ENCODE results near the gene CFL1. TPM values are rescaled to one million over a fixed set of nuclear protein-coding genes. Genes with fewer than 3 reads are reported as not detected.

The CFL1 gene
- total RNA-seq, 2 donors from 2014 or later, result 477 to 512 TPM

DNA sequence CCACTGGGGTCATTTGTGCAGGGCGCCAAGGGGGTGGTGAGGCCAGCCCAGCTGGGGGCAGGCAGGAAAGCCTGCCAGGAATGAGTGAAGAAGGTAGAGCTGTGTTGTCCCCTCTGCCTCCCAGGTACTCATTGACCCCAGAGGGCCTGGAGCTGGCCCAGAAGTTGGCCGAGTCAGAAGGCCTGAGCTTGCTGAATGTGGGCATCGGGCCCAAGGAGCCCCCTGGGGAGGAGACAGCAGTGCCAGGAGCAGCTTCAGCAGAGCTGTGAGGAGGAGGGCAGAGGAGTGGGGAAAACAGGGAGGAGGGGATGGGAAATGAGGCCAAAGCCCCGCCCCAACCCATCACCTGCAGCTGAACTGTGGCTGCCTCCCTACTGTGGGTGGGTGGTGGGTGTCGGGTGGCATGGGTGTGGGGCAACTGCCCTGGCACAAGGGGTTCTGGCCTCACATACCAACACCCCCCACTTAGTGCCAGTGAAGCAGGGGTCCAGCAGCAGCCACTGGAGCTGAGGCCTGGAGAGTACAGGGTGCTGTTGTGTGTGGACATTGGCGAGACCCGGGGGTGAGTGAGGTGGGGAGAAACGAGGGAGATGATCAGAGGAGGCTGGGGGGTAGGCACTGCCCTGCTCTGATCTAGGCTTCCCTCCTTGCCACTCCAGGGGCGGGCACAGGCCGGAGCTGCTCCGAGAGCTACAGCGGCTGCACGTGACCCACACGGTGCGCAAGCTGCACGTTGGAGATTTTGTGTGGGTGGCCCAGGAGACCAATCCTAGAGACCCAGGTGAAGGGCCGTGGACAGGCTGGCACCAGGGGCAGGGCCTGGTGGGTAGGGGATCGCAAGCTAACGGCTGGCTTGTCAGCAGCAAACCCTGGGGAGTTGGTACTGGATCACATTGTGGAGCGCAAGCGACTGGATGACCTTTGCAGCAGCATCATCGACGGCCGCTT lies 5.2 kb upstream of the CFL1 start:
- H3K36me3 Mint-ChIP-seq (ENCODE audit: insufficient read depth in 2 of 2), result peaks cover 3 to 15% of the 10 kb centered on the region in 2 donors
- DNase-seq (no peak), ATAC-seq (replicated peaks in 1 of 2) (no peak)
- H3K4me1 Mint-ChIP-seq (ENCODE audit: low read depth), result peaks cover 40% of the 10 kb centered on the region
- H3K9me3 Mint-ChIP-seq, result no peaks in the 10 kb centered on the region
- H3K27me3 Mint-ChIP-seq (ENCODE audit: low read depth), result no peaks in the 10 kb centered on the region
- H3K4me3 Mint-ChIP-seq, result peak overlapping the region in 1 of 2 donors; percentile 96
- no peak overlapping the region for H3K27ac Mint-ChIP-seq

GRCh38 chr11:65862191-65862735 lies 4.3 kb upstream of the CFL1 start:
- H3K27me3 Mint-ChIP-seq (ENCODE audit: low read depth), result no peaks in the 10 kb centered on the region
- ATAC-seq (replicated peaks in 1 of 2), result no peak
- H3K36me3 Mint-ChIP-seq (ENCODE audit: insufficient read depth in 2 of 2), result peaks cover 3 to 14% of the 10 kb centered on the region in 2 donors
- no peak overlapping the region for H3K27ac Mint-ChIP-seq
- H3K4me1 Mint-ChIP-seq (ENCODE audit: low read depth), result peaks cover 39% of the 10 kb centered on the region
- H3K9me3 Mint-ChIP-seq, result no peaks in the 10 kb centered on the region
- peak overlapping the region; percentile 96 to 97 for H3K4me3 Mint-ChIP-seq
- DNase-seq, result no peak

DNA sequence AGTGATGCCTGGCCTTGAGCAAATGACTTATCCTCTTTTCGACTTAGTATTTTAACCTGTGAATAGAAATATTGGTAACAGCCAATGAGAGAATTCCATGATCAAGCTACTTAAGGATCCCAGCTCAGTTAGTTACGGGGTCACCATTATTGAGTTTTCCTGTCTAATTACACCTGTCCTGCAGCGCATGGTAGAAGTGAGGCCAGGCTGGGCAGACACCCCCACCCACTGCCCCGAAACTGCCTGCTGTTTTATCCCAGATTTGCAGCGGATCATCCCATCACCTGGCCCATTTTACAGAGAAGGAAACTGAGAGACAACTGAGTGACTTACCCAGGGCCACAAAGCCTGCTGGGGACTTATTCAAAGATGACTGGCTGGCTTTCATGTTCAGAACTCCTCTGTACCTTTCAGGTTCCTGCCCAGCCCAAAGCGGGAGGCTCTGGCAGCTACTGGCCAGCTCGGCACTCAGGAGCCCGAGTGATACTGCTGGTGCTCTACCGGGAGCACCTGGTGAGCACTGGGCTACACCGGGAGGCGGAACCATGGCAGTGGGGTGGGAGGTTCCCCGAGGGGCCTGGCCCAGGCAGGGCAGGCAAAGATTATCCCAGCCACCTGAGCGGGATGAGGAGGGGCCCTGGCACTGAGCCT lies 3.7 kb upstream of the CFL1 start:
- peaks cover 36% of the 10 kb centered on the region for H3K4me1 Mint-ChIP-seq (ENCODE audit: low read depth)
- peak overlapping the region; percentile 96 to 97 for H3K4me3 Mint-ChIP-seq
- H3K9me3 Mint-ChIP-seq, result no peaks in the 10 kb centered on the region
- ATAC-seq (replicated peaks in 1 of 2) (no peak), DNase-seq (peak in 1 of 2 donors; percentile 1)
- H3K27ac Mint-ChIP-seq, result no peak overlapping the region
- peaks cover 5 to 14% of the 10 kb centered on the region in 2 donors for H3K36me3 Mint-ChIP-seq (ENCODE audit: insufficient read depth in 2 of 2)
- no peaks in the 10 kb centered on the region for H3K27me3 Mint-ChIP-seq (ENCODE audit: low read depth)

DNA sequence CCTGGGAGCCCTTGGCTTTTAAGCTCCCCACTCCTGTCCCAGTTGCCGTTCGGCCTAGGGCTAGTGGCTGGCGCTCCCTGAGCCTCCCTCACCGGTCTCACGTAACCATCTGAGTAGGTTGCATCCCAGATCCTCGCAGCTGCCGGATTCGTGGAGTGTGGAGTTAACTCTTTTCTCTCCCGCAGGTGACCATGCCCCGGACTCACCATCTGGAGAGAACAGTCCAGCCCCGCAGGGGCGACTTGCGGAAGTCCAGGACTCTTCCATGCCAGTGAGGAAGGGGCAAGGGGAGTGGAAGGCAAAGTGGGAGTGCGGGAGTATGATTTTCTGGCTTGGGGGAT lies 3.2 kb upstream of the CFL1 start:
- H3K36me3 Mint-ChIP-seq (ENCODE audit: insufficient read depth in 2 of 2), result peaks cover 10 to 19% of the 10 kb centered on the region in 2 donors
- DNase-seq (no peak), ATAC-seq (replicated peaks in 1 of 2) (no peak)
- peaks cover 39% of the 10 kb centered on the region for H3K4me1 Mint-ChIP-seq (ENCODE audit: low read depth)
- no peaks in the 10 kb centered on the region for H3K9me3 Mint-ChIP-seq
- H3K27me3 Mint-ChIP-seq (ENCODE audit: low read depth), result no peaks in the 10 kb centered on the region
- H3K4me3 Mint-ChIP-seq, result peak overlapping the region; percentile 96 to 97
- H3K27ac Mint-ChIP-seq, result peak overlapping the region; percentile 87

DNA sequence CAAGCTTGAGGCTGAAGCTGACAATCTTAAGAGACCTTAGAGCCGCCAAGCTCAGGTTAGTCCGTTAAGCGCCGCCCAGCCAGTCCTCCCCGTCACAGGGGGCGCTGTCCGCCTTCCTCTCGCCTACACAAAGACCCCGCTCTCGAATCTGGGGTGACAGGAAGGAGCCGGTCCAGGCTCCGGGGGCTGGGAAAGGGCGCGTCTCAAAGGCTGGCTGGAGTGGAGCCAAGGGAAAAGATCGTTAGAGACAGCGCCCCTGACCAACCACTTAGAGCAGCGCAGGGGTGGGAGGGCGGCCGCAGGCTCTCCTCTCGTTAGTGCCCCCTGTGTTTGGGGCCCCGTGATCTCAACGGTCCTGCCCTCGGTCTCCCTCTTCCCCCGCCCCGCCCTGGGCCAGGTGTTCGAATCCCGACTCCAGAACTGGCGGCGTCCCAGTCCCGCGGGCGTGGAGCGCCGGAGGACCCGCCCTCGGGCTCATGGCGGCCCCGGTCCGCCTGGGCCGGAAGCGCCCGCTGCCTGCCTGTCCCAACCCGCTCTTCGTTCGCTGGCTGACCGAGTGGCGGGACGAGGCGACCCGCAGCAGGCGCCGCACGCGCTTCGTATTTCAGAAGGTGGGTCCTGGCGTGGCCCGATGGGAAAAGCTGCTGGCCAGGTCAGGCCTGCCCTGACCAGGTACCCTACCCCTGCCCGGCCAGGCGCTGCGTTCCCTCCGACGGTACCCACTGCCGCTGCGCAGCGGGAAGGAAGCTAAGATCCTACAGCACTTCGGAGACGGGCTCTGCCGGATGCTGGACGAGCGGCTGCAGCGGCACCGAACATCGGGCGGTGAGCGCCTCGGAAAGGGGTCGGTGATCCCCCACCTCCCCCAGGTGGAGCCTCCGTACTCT lies 2.5 kb upstream of the CFL1 start, which contains the start of gene MUS81:
Gene MUS81, plus strand, starts transcription at position 156 of the 887 bp plus-strand sequence. Its CDS starts 321 bp downstream, at position 477.
- Mint-ChIP-seq H3K27me3 (ENCODE audit: low read depth) (no peaks in the 10 kb centered on the region), H3K27ac (peak within 1 kb of the TSS; percentile 95), H3K36me3 (ENCODE audit: insufficient read depth in 2 of 2) (peaks cover 12 to 23% of the 10 kb centered on the region in 2 donors), H3K9me3 (no peaks in the 10 kb centered on the region), H3K4me3 (peak within 1 kb of the TSS; percentile 96 to 97), H3K4me1 (ENCODE audit: low read depth) (peaks cover 46% of the 10 kb centered on the region)
- peak; percentile 43 to 47 for ATAC-seq (replicated peaks in 1 of 2)
- peak; percentile 97 for DNase-seq

- Mint-ChIP-seq H3K4me3 (peak overlapping the region; percentile 96 to 97), H3K4me1 (ENCODE audit: low read depth) (peaks cover 52% of the 10 kb centered on the region), H3K36me3 (ENCODE audit: insufficient read depth in 2 of 2) (peaks cover 15 to 25% of the 10 kb centered on the region in 2 donors), H3K27ac (peak overlapping the region; percentile 83), H3K27me3 (ENCODE audit: low read depth) (no peaks in the 10 kb centered on the region), H3K9me3 (no peaks in the 10 kb centered on the region)
- DNase-seq (no peak), ATAC-seq (replicated peaks in 1 of 2) (peak; percentile 0 to 5)
Measured at GRCh38 chr11:65859812-65860277, 1.9 kb upstream of the CFL1 start.

DNA sequence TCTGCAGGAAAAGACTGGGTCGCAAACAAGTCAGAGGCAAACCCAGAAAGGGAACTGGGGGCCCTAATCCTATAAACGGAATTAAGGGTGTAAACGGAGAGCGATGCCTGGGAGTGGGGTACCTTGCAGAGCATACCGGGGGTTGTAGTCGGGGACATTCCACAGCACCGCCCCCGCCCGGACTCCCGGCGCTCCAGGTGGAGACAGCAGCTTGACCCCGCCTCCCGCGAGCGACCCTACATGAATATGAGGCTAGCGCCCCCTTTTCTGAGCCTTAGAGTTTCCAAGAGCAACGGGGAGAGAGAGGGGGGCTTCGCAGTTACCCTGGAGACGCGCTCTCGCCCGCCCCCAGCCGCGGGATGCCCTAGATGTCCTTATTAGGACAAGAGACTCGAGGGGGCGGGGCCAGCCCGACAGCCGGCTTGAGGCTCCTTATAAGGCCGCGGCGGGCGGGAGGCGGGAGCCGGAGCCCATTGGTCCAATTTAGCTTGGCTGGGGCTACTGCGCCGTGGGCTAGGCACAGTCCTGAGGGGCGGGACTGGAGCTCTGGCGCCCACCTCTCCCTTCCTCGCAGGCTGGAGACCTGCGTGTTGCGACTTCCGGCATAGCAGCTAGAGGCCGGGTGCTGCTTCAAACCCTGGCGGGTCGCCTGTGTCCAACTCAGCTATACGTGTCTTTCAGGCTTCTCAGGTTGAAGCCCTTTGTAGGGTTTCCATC lies 1.3 kb upstream of the CFL1 start:
- ATAC-seq (replicated peaks in 1 of 2), result peak; percentile 69 to 71
- H3K4me1 Mint-ChIP-seq (ENCODE audit: low read depth), result peaks cover 58% of the 10 kb centered on the region

DNA sequence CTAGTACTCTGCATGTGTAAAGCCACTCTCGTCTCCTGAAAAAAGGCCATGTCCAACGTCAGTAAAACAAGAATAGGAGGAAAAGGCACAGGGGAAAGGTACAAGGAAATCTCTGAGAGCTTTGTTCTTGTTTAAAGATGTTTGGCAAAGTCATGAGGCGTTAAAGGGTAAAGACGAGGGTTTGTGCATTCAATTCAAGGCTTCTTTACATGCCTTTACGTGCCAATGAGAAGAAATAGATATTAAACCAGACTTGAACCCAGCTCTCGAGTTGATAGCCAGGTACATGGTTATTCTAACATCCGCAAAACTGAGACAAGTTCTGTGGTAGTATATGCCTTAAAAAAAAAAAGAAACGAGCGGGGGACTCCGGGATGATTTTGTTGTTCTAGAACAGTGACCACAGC lies 704 bp upstream of the CFL1 start:
- DNase-seq (no peak), ATAC-seq (replicated peaks in 1 of 2) (no peak)
- Mint-ChIP-seq H3K4me3 (peak overlapping the region; percentile 96 to 97), H3K27me3 (ENCODE audit: low read depth) (no peaks in the 10 kb centered on the region), H3K4me1 (ENCODE audit: low read depth) (peaks cover 64% of the 10 kb centered on the region), H3K9me3 (no peaks in the 10 kb centered on the region), H3K36me3 (ENCODE audit: insufficient read depth in 2 of 2) (peaks cover 24 to 36% of the 10 kb centered on the region in 2 donors), H3K27ac (peak overlapping the region; percentile 95)

More for the DNA sequence above, 1.3 kb upstream of the CFL1 start:
- peak; percentile 99 to 100 for DNase-seq
- no peaks in the 10 kb centered on the region for H3K27me3 Mint-ChIP-seq (ENCODE audit: low read depth)
- no peaks in the 10 kb centered on the region for H3K9me3 Mint-ChIP-seq
- H3K4me3 Mint-ChIP-seq, result peak overlapping the region; percentile 96 to 97
- H3K27ac Mint-ChIP-seq, result peak overlapping the region; percentile 95
- H3K36me3 Mint-ChIP-seq (ENCODE audit: insufficient read depth in 2 of 2), result peaks cover 20 to 31% of the 10 kb centered on the region in 2 donors

- Mint-ChIP-seq H3K27me3 (ENCODE audit: low read depth) (no peaks in the 10 kb centered on the region), H3K9me3 (no peaks in the 10 kb centered on the region), H3K36me3 (ENCODE audit: insufficient read depth in 2 of 2) (peaks cover 24 to 35% of the 10 kb centered on the region in 2 donors), H3K4me1 (ENCODE audit: low read depth) (peaks cover 59% of the 10 kb centered on the region), H3K4me3 (peak overlapping the region; percentile 96 to 97), H3K27ac (no peak overlapping the region)
- ATAC-seq (replicated peaks in 1 of 2) (peak in 1 of 2 donors; percentile 0), DNase-seq (no peak)
Measured at GRCh38 chr11:65857500-65857852, 504 bp downstream of the CFL1 start.

- Mint-ChIP-seq H3K4me1 (ENCODE audit: low read depth) (peaks cover 54% of the 10 kb centered on the region), H3K4me3 (peak overlapping the region; percentile 96 to 97)
Measured at GRCh38 chr11:65856689-65857499, 1.1 kb downstream of the CFL1 start.

DNA sequence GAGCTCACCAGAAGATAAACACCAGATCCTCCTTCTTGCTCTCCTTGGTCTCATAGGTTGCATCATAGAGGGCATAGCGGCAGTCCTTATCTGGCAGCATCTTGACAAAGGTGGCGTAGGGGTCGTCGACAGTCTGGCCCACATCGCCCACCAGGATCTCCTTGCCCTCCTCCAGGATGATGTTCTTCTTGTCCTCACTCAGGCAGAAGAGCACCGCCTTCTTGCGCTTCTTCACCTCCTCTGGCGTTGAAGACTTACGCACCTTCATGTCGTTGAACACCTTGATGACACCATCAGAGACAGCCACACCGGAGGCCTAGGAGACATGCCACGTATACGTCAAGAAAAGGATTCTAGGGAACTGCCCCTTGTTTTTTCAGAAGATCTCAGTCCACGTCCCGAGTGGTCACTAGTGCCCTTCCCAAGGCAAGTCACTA lies 2.0 kb downstream of the CFL1 start:
- Mint-ChIP-seq H3K4me3 (peak overlapping the region; percentile 96 to 97), H3K9me3 (no peaks in the 10 kb centered on the region), H3K36me3 (ENCODE audit: insufficient read depth in 2 of 2) (peaks cover 24 to 44% of the 10 kb centered on the region in 2 donors), H3K27ac (peak overlapping the region; percentile 91), H3K4me1 (ENCODE audit: low read depth) (peaks cover 46% of the 10 kb centered on the region), H3K27me3 (ENCODE audit: low read depth) (no peaks in the 10 kb centered on the region)
- no peak for DNase-seq
- ATAC-seq (replicated peaks in 1 of 2), result no peak

More at GRCh38 chr11:65856689-65857499, 1.1 kb downstream of the CFL1 start:
- DNase-seq (peak; percentile 87 to 91), ATAC-seq (replicated peaks in 1 of 2) (peak; percentile 17 to 20)
- H3K9me3 Mint-ChIP-seq, result no peaks in the 10 kb centered on the region
- no peaks in the 10 kb centered on the region for H3K27me3 Mint-ChIP-seq (ENCODE audit: low read depth)
- peaks cover 24 to 40% of the 10 kb centered on the region in 2 donors for H3K36me3 Mint-ChIP-seq (ENCODE audit: insufficient read depth in 2 of 2)
- H3K27ac Mint-ChIP-seq, result peak overlapping the region; percentile 91

Data from activated T-cell treated with anti-CD3 and anti-CD28 coated beads, Interleukin-2, amount 50 U/mL, for 72 hours (primary cell).